GM19193 (cell line): Measurements from ENCODE around the gene ZNF512B.

Source experiments
- POLR2A ChIP-seq: IDR thresholded peaks from 4 replicates; pipeline ENCODE4 v1.6.1; 2011; ENCODE audit not compliant: insufficient read depth, insufficient read length; ENCODE audit errors: extremely low read depth

Gene ZNF512B

GRCh38 chr20:63908008-63908682, 61.6 kb downstream of the ZNF512B start:
- no peak for TF ChIP-seq POLR2A
